Middle frontal gyrus (tissue), 1 donor: ENCODE results near the gene CHMP6.

Experiments
- DNase-seq: peaks from one replicate; pipeline ENCODE4 v3.0.0-alpha.2; 2015; ENCODE audit warnings: low spot score; ENCODE audit errors: extremely low spot score

The CHMP6 gene

DNA sequence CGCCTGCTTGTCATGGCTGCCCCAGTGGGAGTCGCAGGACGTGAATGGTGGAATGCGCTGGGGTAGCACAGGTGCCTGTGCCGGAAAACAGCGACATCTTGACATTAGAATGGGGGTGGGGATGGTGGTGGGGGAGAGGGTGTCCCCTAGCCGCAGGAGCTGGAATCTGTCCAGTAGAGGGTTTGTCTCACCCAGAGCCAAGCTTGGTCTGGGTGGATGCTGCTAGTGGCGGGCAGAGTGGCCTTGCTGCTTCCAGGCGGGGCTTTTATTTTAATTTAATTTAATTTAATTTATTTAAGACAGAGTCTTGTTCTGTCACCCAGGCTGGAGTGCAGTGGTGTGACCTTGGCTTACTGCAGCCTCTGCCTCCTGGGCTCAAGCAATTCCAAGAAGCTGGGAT is 51.0 kb downstream of the CHMP6 start:
- DNase-seq = no peak

DNA sequence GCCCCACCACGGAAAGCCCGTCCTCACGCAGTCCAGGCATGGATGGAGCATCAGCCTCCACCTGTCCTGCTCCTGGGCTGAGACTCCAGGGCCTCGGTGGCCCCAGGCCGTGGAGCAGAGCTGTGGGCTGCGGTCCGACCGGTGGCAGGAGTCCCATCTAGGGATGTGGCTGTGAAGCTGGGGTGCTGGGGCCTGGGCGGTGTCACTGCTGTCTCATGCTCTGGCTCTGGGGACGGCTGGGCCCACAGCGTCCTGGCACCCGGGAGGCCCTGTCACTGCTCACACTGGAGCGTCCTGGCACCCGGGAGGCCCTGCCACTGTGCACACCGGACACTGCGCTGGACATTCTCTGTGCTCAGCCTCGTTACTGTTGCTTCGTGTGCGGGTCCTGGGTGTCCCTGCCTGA is 51.7 kb downstream of the CHMP6 start:
- DNase-seq = no peak

DNA sequence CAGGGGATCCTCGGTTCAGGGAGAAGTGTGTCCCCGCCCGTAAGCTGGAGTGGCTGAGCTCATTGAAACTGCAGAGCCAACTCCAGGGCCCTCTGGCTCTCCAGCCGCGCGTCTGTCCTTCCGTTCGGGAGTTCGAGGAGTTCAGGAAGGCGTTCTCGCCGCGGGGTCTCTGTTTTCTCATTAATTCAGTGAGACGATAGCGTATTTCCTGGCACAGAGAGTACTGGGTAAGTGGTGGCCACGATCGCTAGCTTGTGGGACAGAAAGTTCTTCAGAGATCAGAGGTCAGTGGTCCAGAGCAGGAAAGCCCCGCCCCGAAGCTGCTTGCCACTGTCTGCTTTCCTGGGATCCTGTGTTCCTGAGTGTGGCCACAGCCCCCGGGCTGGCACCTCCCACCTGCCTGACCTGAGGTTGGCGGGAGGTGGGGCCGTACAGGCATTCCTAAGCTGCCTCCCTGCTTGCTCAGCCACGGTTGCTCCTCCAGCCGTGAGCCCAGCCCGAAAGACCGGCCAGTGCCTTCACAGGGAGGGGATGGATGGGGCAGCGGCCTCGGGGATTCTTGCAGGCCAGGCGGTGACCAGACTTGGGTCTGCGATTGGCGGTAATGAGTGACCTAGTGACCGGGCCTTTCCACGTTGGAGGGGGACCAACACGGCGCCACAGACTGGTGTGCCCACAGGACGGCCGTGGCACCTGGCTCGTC is 52.2 kb downstream of the CHMP6 start:
- no peak for DNase-seq

DNA sequence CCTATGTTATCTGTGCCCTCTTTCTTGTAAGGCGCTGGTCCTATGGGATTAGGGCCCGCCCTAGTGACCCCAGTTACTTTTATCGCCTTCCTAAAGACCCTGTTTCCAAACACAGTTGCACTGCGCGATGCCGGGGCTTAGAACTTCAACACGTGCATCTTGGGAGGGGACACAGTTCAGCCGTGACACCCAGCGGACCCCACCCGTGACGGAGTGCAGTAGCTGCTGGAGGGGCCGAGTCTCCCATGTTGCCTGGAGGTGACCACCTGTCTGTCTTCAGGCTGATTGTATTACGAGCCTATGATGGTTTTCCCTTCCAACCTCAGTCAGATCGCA is 52.8 kb downstream of the CHMP6 start:
- no peak for DNase-seq

DNA sequence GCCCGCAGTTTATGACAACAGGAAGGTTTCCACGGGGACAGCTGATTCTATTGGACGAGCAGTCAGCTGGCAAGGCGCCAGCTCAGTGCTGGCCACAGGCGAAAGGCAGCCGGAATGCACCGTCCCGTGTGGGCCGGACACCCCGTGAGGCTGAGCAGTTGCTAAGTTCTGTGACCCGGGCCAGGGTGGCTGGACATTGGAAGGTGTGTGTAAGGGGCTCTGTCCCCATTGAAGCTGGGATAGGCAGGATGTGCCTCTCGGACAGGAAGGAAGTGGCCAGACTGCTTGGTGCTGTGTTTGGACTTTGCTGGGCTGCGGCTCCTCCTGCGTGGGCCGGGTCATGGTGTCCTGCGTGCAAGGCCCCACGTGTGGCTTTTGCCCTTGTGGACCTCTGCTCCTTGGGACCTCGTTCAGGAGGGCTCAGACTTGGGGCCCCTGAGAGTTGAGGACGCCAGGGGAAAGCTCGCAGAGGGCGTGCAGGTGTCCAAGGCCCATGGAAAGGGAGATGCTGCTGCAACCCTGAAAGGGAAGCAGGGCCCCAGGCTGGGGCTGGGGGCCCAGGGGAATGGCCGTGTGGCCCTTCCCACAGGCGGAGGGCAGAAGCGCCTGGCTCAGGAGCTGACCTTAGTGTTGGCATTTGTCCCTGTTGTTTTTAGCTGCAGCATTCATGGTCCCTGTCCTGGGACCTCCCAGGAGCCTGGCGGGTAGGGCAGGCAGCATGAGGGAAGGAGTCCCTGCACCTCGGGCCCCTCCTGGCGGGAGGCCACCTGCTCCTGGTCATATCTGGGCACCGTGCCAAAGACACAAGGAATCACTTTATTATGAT is 53.3 kb downstream of the CHMP6 start:
- DNase-seq = no peak

DNA sequence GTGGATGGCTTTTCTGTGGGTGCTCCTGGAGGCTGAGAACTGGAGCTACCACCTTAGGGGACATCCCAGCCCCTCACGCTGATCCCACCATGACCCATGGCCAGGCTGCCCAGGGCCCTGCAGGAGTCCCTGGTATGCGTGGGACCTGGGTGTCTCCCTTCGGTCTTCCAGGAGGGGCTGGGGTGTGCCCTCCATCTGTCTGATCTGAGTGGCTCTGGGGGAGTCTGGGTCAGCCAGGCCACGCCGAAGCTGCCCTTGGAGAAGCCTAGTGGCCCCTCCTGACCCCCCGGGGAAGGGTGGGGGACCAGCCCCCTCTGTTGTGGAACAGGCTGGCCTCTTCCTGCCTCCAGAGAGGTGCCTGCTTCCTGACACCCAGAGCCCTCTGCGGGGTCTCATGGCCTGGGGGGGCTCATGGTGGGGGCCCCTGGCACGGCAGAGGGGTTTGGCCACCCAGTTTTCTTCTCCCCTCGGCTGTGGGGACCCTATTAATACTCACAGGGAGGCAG is 54.0 kb downstream of the CHMP6 start:
- no peak for DNase-seq

DNA sequence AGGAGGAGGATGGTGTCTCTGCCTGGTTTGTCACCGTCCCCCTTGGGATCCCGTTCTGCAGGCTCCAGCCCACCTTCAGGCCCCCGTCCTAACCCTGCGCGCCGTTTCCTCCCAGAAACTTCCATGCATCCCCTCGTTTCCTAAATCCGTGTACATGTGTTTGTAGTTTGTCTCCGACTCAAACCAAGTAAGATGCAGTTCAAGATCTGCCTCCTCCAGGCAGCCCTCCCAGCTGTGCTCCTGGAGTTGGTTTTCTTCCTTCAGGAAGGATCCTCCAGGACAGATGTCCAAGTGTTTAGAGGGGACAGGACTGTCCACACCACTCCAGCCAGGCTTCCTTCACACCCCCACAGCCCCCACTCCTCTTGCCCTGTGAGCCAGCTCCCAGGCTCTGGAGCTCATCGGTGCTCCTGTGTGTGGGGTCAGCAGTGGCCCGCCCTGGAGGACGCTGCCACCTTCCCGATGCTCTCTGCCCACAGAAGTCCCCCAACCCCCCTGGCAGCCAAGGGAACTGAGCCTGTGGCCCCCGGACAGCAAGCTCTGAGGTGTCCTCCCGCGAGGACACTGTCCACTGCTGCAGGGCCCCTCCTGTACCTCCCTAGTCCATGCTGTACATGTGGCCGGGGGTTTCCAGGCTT is 54.6 kb downstream of the CHMP6 start:
- no peak for DNase-seq

DNA sequence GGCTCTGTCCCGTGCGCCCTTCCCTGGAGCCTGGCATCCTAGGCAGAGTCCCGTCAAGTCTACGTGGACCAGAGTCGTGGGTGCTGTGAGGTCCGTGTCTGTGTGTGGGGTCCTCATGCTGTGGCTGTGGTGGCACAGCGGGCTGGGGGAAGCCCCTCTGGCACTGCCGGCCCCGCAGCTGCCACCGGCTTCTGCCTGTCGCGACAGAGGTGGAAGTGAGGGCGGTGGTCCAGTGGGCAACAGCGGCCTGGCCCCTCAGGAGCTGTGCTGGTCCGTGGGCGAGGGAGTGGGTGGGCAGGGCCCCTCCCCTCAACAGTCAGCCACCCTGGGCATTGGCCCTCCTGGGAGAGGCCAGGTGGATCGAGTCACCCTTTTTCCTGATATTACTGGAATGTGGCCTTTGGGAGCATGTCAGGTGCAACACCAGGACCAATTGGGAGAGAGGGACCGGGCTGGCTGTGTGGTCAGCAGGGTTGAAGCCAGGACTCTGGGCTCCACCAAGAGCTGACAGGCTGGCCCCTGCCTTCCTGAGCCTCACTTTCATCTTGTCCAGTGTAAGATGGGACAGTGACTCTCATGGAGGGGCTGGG is 55.2 kb downstream of the CHMP6 start:
- no peak for DNase-seq

DNA sequence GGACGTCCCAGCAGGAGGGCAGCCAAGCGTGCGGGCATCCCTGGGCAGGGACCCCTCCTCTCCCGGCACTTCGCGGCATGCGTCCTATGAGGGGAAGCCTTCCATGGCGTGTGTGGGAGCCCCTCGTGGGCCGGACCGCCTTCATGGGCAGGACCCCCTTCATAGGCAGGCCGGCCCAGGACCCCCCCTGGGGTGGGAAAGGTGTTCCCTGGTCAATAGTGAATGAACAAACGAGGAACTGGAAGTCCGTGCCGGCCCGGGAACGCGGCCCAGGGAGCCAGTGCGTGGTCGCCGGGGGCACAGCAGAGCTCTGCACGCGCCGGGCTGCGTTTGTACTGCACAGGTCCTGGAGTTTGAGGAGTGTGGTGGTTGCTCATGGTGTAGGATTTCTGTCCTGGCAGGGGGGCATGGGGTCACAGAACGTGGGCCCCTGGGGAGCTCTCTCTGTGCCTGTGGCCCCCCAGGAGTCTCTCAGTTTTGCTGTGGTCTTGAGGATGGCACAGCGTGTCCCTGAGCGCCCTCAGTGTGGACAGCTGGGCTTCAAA is 57.3 kb downstream of the CHMP6 start:
- DNase-seq = no peak

DNA sequence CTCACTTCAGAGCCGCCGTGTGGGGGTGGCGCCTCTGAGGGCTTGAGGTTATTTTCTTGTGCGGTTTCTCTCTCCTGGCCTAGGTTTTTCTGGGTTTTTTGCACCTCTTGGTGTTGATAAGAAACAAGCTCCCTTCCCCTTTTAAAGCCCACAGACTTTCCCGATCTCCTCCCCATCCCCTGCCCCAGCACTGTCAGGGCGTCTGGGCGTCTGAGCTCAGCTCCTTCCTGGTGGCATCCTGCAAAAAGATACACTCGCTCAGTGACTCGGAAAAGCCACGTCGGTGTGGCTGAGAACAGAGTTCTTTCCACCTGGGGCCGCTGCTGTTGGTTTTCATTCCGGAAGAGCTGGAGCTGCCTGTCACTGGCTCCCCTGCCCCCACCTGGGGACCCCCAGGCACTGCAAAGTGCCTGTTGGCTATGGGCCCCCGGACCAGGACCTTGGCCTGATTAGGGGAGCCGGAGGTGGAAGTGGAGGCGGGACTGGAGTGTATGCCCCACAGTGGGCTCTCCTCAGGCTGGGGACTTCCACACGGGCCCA is 57.8 kb downstream of the CHMP6 start:
- no peak for DNase-seq
